Measurements from ENCODE around the gene PPFIBP2. TPM values are rescaled to one million over a fixed set of nuclear protein-coding genes. Genes with fewer than 3 reads are reported as not detected.
A peak's percentile ranks its signal among the peaks of the same experiment; 100 is the strongest.

Gene PPFIBP2
- polyA plus RNA-seq, 2 donors = 27.4 to 32.1 TPM

DNA sequence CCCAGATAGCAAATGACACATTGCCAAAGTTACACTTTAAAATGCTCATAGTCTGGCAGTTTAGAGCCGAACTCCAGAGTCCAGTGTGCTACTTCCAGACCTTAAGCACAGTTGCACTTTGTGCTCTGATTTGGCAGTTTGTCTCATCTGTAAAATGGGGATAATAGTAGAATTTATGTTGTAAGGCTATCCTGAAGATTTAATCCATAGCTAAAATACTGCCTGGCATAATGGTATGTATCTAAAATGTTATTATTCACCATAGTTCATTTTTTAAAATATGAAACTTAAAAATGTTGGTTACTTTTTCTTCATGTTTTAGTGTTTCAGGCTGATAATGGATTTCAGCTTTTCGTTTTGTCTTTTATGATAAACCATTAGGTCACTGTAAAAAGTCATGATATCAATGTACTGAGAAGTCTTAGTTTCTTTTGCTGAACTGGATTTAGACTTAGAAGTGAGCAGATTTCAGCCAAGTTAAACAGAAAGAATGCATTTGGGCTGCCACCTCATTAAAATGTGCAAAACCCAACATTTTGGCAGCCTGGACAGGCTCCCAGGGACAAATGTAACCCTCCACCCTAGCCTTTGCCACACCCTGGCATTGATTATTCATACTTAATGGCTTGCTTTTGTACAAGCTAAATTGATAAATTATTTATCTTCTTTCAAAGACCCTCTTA lies 27.6 kb upstream of the PPFIBP2 start:
- WGBS, 2 donors = 62% methylated on average over 2 of the region's 2 CpGs
- H3K27me3 ChIP-seq (ENCODE audit: control insufficient read depth in 1 of 2, insufficient read depth in 2 of 2, low read length in 2 of 2) = no peaks in the 10 kb centered on the region
- H3K27ac ChIP-seq (ENCODE audit: low read depth in 2 of 2, low read length in 1 of 2) = no peak overlapping the region
- no peaks in the 10 kb centered on the region for H3K36me3 ChIP-seq (ENCODE audit: control insufficient read depth in 2 of 2, insufficient read depth in 2 of 2, low read length in 1 of 2)
- H3K4me3 ChIP-seq (ENCODE audit: low read depth in 1 of 2, low read length in 2 of 2) = no peak overlapping the region
- H3K4me1 ChIP-seq (ENCODE audit: control insufficient read depth in 2 of 2, insufficient read depth in 2 of 2, low read length in 1 of 2) = no peaks in the 10 kb centered on the region
- H3K9me3 ChIP-seq (ENCODE audit: control insufficient read depth in 2 of 2, insufficient read depth in 1 of 2, low read depth in 1 of 2, low read length in 1 of 2) = no peaks in the 10 kb centered on the region

DNA sequence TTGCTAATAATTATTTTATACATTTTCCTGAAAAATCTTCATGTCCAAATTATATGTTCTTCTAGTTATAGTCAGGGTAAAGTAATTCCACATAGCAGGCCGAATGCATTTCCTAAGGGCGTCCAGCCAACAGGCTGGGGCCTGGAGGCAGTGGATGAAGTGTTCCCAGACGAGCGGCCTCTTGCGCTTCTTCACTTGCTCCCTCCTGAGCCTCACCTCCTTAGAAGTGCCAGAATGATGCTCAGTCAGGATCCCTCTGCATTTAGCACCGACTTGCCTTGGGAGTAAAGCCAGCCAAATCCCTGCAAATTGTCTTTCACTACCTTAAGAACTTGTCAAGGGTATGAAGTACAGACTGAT lies 27.0 kb upstream of the PPFIBP2 start:
- WGBS, 2 donors = 27 to 44% methylated on average over 6 of the region's 6 CpGs
- no peaks in the 10 kb centered on the region for H3K9me3 ChIP-seq (ENCODE audit: control insufficient read depth in 2 of 2, insufficient read depth in 1 of 2, low read depth in 1 of 2, low read length in 1 of 2)
- H3K4me1 ChIP-seq (ENCODE audit: control insufficient read depth in 2 of 2, insufficient read depth in 2 of 2, low read length in 1 of 2) = no peaks in the 10 kb centered on the region
- no peaks in the 10 kb centered on the region for H3K36me3 ChIP-seq (ENCODE audit: control insufficient read depth in 2 of 2, insufficient read depth in 2 of 2, low read length in 1 of 2)
- H3K4me3 ChIP-seq (ENCODE audit: low read depth in 1 of 2, low read length in 2 of 2) = no peak overlapping the region
- no peaks in the 10 kb centered on the region for H3K27me3 ChIP-seq (ENCODE audit: control insufficient read depth in 1 of 2, insufficient read depth in 2 of 2, low read length in 2 of 2)
- H3K27ac ChIP-seq (ENCODE audit: low read depth in 2 of 2, low read length in 1 of 2) = no peak overlapping the region

DNA sequence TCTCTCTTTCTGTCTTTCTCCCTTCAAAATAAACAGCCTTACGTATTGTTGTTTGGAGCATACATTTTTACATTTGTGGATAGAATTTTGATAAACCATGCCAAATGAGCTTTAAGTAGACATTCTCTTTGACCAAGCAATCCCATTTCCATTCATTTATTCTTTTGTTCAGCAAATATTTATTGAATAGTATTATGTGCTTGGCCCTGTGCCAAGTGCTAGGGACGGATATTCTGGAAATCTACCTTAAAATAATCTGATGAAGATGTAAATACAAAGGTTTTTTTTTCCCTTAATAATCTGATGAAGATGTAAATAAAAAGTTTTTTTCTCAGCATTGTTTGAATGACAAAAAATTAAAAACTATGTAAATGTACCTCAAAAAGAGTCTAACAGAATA lies 26.4 kb upstream of the PPFIBP2 start:
- Histone ChIP-seq H3K27ac (ENCODE audit: low read depth in 2 of 2, low read length in 1 of 2) (no peak overlapping the region), H3K27me3 (ENCODE audit: control insufficient read depth in 1 of 2, insufficient read depth in 2 of 2, low read length in 2 of 2) (no peaks in the 10 kb centered on the region), H3K4me1 (ENCODE audit: control insufficient read depth in 2 of 2, insufficient read depth in 2 of 2, low read length in 1 of 2) (no peaks in the 10 kb centered on the region), H3K9me3 (ENCODE audit: control insufficient read depth in 2 of 2, insufficient read depth in 1 of 2, low read depth in 1 of 2, low read length in 1 of 2) (no peaks in the 10 kb centered on the region), H3K36me3 (ENCODE audit: control insufficient read depth in 2 of 2, insufficient read depth in 2 of 2, low read length in 1 of 2) (no peaks in the 10 kb centered on the region), H3K4me3 (ENCODE audit: low read depth in 1 of 2, low read length in 2 of 2) (no peak overlapping the region)
- 42 to 48% methylated on average over 2 of the region's 2 CpGs for WGBS, 2 donors

DNA sequence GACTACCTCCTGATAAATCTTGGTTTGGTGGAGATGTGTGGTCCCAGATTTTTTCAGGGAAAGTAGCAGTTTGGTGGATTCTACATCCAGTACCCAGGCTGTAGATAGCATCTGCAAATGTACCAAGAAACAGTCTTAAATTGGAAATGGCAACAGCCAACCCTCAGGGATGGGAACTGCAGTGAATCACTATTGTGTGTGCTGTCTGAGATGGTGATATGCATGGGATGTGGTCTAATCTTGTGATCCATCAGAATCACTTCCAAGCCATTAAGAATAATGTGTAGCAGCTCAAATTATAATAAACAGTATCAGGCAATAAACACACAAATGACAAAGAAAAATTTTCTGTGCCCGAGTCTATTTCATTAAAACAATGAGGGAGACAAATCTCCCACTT lies 25.1 kb upstream of the PPFIBP2 start:
- no peaks in the 10 kb centered on the region for H3K27me3 ChIP-seq (ENCODE audit: control insufficient read depth in 1 of 2, insufficient read depth in 2 of 2, low read length in 2 of 2)
- no peaks in the 10 kb centered on the region for H3K4me1 ChIP-seq (ENCODE audit: control insufficient read depth in 2 of 2, insufficient read depth in 2 of 2, low read length in 1 of 2)
- 73 to 89% methylated on average over 1 of the region's 1 CpG for WGBS, 2 donors
- no peaks in the 10 kb centered on the region for H3K9me3 ChIP-seq (ENCODE audit: control insufficient read depth in 2 of 2, insufficient read depth in 1 of 2, low read depth in 1 of 2, low read length in 1 of 2)
- H3K4me3 ChIP-seq (ENCODE audit: low read depth in 1 of 2, low read length in 2 of 2) = no peak overlapping the region
- H3K27ac ChIP-seq (ENCODE audit: low read depth in 2 of 2, low read length in 1 of 2) = no peak overlapping the region
- no peaks in the 10 kb centered on the region for H3K36me3 ChIP-seq (ENCODE audit: control insufficient read depth in 2 of 2, insufficient read depth in 2 of 2, low read length in 1 of 2)

DNA sequence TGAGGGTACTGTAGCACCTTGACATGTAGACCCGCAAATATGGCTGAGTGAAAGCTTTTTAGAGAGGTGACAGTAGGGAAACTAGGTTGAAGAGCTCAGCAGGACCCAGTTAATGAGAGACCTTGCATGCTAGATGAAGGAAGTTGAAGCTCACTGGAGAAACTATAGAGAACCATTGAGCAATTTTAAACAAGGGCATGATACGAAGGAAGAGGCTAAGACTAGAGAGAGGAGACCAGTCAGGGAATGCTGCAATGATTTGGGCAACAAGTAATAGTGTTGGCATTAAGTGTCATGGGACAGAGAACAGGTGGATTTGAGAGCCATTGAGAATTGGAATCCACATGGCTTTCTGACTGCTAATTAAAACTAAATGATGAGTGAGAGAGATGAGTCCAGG lies 24.4 kb upstream of the PPFIBP2 start:
- H3K27ac ChIP-seq (ENCODE audit: low read depth in 2 of 2, low read length in 1 of 2) = no peak overlapping the region
- WGBS, 2 donors = 89 to 91% methylated on average over 2 of the region's 2 CpGs

DNA sequence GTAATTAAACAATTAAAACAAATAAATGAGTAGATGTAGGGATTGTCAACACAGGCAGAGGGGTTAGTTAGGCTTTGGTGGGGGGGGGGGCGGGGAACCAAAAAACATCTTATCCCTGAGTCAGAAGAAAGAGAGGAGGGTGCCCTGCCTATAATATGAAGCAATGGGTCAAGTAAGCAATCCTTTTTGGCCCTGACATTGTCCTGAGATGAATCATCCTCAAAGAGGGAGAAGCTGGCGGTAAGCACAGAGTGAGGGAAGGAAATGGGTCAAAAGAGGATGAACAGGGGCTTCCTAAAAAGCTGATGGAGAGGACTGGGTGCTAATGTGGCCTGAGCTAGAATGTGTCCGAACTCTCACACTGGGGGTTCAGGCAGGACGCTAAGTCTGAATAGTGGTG lies 23.7 kb upstream of the PPFIBP2 start:
- H3K27ac ChIP-seq (ENCODE audit: low read depth in 2 of 2, low read length in 1 of 2) = no peak overlapping the region
- H3K4me1 ChIP-seq (ENCODE audit: control insufficient read depth in 2 of 2, insufficient read depth in 2 of 2, low read length in 1 of 2) = peaks cover 0 to 3% of the 10 kb centered on the region in 2 donors
- no peaks in the 10 kb centered on the region for H3K36me3 ChIP-seq (ENCODE audit: control insufficient read depth in 2 of 2, insufficient read depth in 2 of 2, low read length in 1 of 2)
- no peaks in the 10 kb centered on the region for H3K27me3 ChIP-seq (ENCODE audit: control insufficient read depth in 1 of 2, insufficient read depth in 2 of 2, low read length in 2 of 2)
- no peak overlapping the region for H3K4me3 ChIP-seq (ENCODE audit: low read depth in 1 of 2, low read length in 2 of 2)
- no peaks in the 10 kb centered on the region for H3K9me3 ChIP-seq (ENCODE audit: control insufficient read depth in 2 of 2, insufficient read depth in 1 of 2, low read depth in 1 of 2, low read length in 1 of 2)
- WGBS, 2 donors = 81 to 86% methylated on average over 4 of the region's 4 CpGs

More for the DNA sequence above, 24.4 kb upstream of the PPFIBP2 start:
- H3K36me3 ChIP-seq (ENCODE audit: control insufficient read depth in 2 of 2, insufficient read depth in 2 of 2, low read length in 1 of 2) = no peaks in the 10 kb centered on the region
- H3K27me3 ChIP-seq (ENCODE audit: control insufficient read depth in 1 of 2, insufficient read depth in 2 of 2, low read length in 2 of 2) = no peaks in the 10 kb centered on the region
- H3K9me3 ChIP-seq (ENCODE audit: control insufficient read depth in 2 of 2, insufficient read depth in 1 of 2, low read depth in 1 of 2, low read length in 1 of 2) = no peaks in the 10 kb centered on the region
- no peak overlapping the region for H3K4me3 ChIP-seq (ENCODE audit: low read depth in 1 of 2, low read length in 2 of 2)
- H3K4me1 ChIP-seq (ENCODE audit: control insufficient read depth in 2 of 2, insufficient read depth in 2 of 2, low read length in 1 of 2) = peaks cover 0 to under 1% of the 10 kb centered on the region in 2 donors

DNA sequence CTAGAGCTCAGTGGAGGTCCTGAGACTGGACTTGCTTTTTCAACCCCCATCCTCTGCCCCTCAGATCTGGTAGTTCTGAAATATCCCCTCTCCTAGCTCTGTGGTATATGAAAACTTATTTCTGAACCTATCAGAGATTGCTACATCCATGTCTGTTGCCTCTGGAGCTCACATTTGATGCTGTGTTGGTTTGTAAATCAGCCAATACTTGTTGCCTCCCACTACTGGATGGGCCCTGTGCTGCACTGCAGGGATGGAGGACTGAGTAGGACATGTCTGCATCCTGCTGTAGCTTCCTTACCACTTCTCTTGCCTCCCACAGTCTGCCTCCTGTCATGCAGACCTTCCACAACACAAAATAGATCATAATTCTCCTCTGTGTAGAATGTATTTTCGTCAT lies 23.3 kb upstream of the PPFIBP2 start:
- H3K4me1 ChIP-seq (ENCODE audit: control insufficient read depth in 2 of 2, insufficient read depth in 2 of 2, low read length in 1 of 2) = peaks cover 0 to 3% of the 10 kb centered on the region in 2 donors
- no peak overlapping the region for H3K4me3 ChIP-seq (ENCODE audit: low read depth in 1 of 2, low read length in 2 of 2)
- no peaks in the 10 kb centered on the region for H3K36me3 ChIP-seq (ENCODE audit: control insufficient read depth in 2 of 2, insufficient read depth in 2 of 2, low read length in 1 of 2)
- H3K27ac ChIP-seq (ENCODE audit: low read depth in 2 of 2, low read length in 1 of 2) = no peak overlapping the region
- H3K9me3 ChIP-seq (ENCODE audit: control insufficient read depth in 2 of 2, insufficient read depth in 1 of 2, low read depth in 1 of 2, low read length in 1 of 2) = no peaks in the 10 kb centered on the region
- no peaks in the 10 kb centered on the region for H3K27me3 ChIP-seq (ENCODE audit: control insufficient read depth in 1 of 2, insufficient read depth in 2 of 2, low read length in 2 of 2)
- 81 to 84% methylated on average over 1 of the region's 1 CpG for WGBS, 2 donors

DNA sequence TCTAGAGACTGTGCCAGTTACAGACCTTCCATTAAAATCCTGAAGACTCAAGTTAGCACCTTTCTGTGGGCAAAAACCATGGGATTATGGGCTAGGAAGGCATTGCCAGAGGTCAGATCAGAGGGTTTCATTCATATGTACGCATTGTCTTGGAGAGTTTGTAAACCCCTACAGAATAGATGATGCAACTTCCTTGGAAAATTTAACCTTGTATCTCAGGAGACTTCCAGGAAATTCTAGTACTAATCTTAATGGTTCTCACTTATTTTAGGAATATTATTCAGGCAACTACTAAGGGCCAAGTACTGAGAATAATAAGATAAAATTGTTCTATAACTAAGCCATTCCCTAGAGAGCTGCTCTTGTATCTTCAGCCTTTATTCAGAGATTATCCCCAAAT lies 21.5 kb upstream of the PPFIBP2 start:
- H3K4me1 ChIP-seq (ENCODE audit: control insufficient read depth in 2 of 2, insufficient read depth in 2 of 2, low read length in 1 of 2) = peaks cover 0 to 3% of the 10 kb centered on the region in 2 donors
- H3K27me3 ChIP-seq (ENCODE audit: control insufficient read depth in 1 of 2, insufficient read depth in 2 of 2, low read length in 2 of 2) = no peaks in the 10 kb centered on the region
- 80 to 88% methylated on average over 1 of the region's 1 CpG for WGBS, 2 donors
- no peaks in the 10 kb centered on the region for H3K36me3 ChIP-seq (ENCODE audit: control insufficient read depth in 2 of 2, insufficient read depth in 2 of 2, low read length in 1 of 2)
- H3K27ac ChIP-seq (ENCODE audit: low read depth in 2 of 2, low read length in 1 of 2) = no peak overlapping the region
- no peak overlapping the region for H3K4me3 ChIP-seq (ENCODE audit: low read depth in 1 of 2, low read length in 2 of 2)
- no peaks in the 10 kb centered on the region for H3K9me3 ChIP-seq (ENCODE audit: control insufficient read depth in 2 of 2, insufficient read depth in 1 of 2, low read depth in 1 of 2, low read length in 1 of 2)

DNA sequence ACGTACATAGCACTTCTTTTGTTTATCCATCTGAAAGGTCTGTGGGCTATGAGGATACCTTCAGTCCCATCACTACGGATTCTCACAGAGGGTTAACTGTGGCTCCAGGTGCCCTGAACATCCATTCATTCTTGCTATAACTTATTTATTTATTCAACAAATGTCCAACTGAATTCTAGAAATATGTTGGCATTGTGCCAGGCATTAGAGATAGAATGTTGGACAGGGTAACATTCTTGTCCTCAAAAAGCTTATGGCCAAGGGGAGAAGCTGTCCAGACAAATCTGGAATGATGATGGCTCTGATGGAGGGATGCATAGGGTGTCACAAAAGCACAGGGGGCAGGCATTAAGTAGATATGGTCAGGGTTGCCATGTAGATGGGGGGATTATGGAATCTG lies 20.1 kb upstream of the PPFIBP2 start:
- no peaks in the 10 kb centered on the region for H3K36me3 ChIP-seq (ENCODE audit: control insufficient read depth in 2 of 2, insufficient read depth in 2 of 2, low read length in 1 of 2)
- no peak overlapping the region for H3K27ac ChIP-seq (ENCODE audit: low read depth in 2 of 2, low read length in 1 of 2)

DNA sequence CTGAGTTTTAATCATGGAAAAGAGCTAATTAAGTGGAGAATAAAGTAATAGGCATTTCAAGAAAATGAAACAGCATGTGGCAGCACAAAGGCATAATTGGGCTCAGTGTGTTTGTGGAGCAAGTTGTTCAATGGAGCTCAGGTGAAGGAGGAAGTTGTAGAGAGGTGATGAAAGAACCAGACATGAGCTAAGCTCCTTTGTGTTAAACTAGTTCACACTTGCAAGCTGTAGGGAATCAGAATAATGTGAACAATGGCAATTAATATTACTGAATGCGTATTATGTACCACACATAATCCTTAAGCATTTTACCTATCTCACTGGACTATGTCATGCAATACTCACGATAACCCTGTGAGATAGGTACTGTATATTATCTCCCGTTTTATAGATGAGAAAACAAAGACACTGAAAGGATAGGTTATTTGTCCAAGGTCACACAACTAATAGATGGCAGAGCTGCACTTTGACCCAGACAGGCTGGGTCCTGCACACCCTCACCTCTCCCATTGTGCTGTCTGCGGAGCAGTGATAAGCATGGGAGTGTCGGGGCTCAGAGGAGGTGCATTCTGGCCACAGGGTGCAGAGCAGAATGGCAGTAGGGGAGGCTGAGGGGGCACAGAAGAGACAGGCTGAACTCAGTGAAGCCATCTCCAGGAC lies 19.6 kb upstream of the PPFIBP2 start:
- no peaks in the 10 kb centered on the region for H3K9me3 ChIP-seq (ENCODE audit: control insufficient read depth in 2 of 2, insufficient read depth in 1 of 2, low read depth in 1 of 2, low read length in 1 of 2)
- no peaks in the 10 kb centered on the region for H3K27me3 ChIP-seq (ENCODE audit: control insufficient read depth in 1 of 2, insufficient read depth in 2 of 2, low read length in 2 of 2)
- H3K36me3 ChIP-seq (ENCODE audit: control insufficient read depth in 2 of 2, insufficient read depth in 2 of 2, low read length in 1 of 2) = no peaks in the 10 kb centered on the region
- WGBS, 2 donors = 55 to 62% methylated on average over 5 of the region's 5 CpGs
- no peak overlapping the region for H3K4me3 ChIP-seq (ENCODE audit: low read depth in 1 of 2, low read length in 2 of 2)
- peak overlapping the region in 1 of 2 donors; percentile 62 for H3K27ac ChIP-seq (ENCODE audit: low read depth in 2 of 2, low read length in 1 of 2)
- H3K4me1 ChIP-seq (ENCODE audit: control insufficient read depth in 2 of 2, insufficient read depth in 2 of 2, low read length in 1 of 2) = peaks cover 0 to 3% of the 10 kb centered on the region in 2 donors

More for the DNA sequence above, 20.1 kb upstream of the PPFIBP2 start:
- Histone ChIP-seq H3K4me3 (ENCODE audit: low read depth in 1 of 2, low read length in 2 of 2) (no peak overlapping the region), H3K4me1 (ENCODE audit: control insufficient read depth in 2 of 2, insufficient read depth in 2 of 2, low read length in 1 of 2) (peaks cover 0 to 3% of the 10 kb centered on the region in 2 donors), H3K27me3 (ENCODE audit: control insufficient read depth in 1 of 2, insufficient read depth in 2 of 2, low read length in 2 of 2) (no peaks in the 10 kb centered on the region), H3K9me3 (ENCODE audit: control insufficient read depth in 2 of 2, insufficient read depth in 1 of 2, low read depth in 1 of 2, low read length in 1 of 2) (no peaks in the 10 kb centered on the region)
- WGBS, 2 donors = 79 to 82% methylated on average over 2 of the region's 2 CpGs
